DND-41 (cell line): ENCODE measurements around the gene SFSWAP.

ENCODE experiments used
- CTCF ChIP-seq: IDR thresholded peaks from 2 replicates; pipeline ENCODE4 v1.5.1; 2012; ENCODE audit warnings: borderline replicate concordance, low read length, moderate library complexity, mild to moderate bottlenecking; ENCODE audit not compliant: poor library complexity, severe bottlenecking; ENCODE audit errors: extremely low read depth
- EZH2 ChIP-seq: IDR thresholded peaks from 3 replicates; pipeline ENCODE4 v1.6.1; 2012; ENCODE audit warnings: borderline replicate concordance, low read depth, mild to moderate bottlenecking, moderate library complexity, low read length, inconsistent platforms; ENCODE audit not compliant: severe bottlenecking

- TF ChIP-seq CTCF (no peak), EZH2 (no peak)
Measured at GRCh38 chr12:131723532-131723931, 12.6 kb downstream of the SFSWAP start.
